Stimulated activated effector memory CD8-positive, alpha-beta T cell treated with anti-CD3 and anti-CD28 coated beads, Interleukin-12 subunit alpha, Interleukin-12 subunit beta, amount 100 ng/mL, for 72 hours (primary cell): ENCODE measurements around the gene CRYBB1.

Experiments used
- ATAC-seq: fragments of 150-1000 bp; cut with Tn5 transposase; 2 replicates; pipeline ENCODE4 v1.10.0; 2021
- DNase-seq, 2 donors: peaks; one replicate each; pipeline ENCODE4 v3.0.0; 2021 to 2022; ENCODE audit warnings: low spot score in 2 of 2
- H3K27ac Mint-ChIP-seq: one replicate; pipeline ENCODE4 v1.8.0; 2022; ENCODE audit warnings: mild to moderate bottlenecking, mixed read lengths
- H3K36me3 Mint-ChIP-seq: one replicate; pipeline ENCODE4 v1.8.0; 2022; ENCODE audit warnings: mild to moderate bottlenecking, mixed read lengths
- H3K4me1 Mint-ChIP-seq: one replicate; pipeline ENCODE4 v1.8.0; 2022; ENCODE audit warnings: mixed read lengths
- H3K4me3 Mint-ChIP-seq: one replicate; pipeline ENCODE4 v1.8.0; 2022; ENCODE audit warnings: mild to moderate bottlenecking, mixed read lengths
- H3K9me3 Mint-ChIP-seq: one replicate; pipeline ENCODE4 v1.8.0; 2022; ENCODE audit warnings: mixed read lengths

The CRYBB1 gene

GRCh38 chr22:26617271-26618199 lies at the start of gene CRYBB1:
Gene CRYBB1, minus strand, starts transcription at chr22:26618027. Its CDS starts 1,708 bp downstream, at chr22:26616319.
- peak; percentile 8 for ATAC-seq
- Mint-ChIP-seq H3K36me3 (peaks cover 6% of the 10 kb centered on the region), H3K4me1 (peaks cover 30% of the 10 kb centered on the region), H3K4me3 (no peak within 1 kb of the TSS), H3K9me3 (no peaks in the 10 kb centered on the region), H3K27ac (peak within 1 kb of the TSS; percentile 72)
- DNase-seq: no peak

- no peaks in the 10 kb centered on the region for H3K9me3 Mint-ChIP-seq
- H3K4me3 Mint-ChIP-seq: no peak overlapping the region
- ATAC-seq: no peak
- H3K4me1 Mint-ChIP-seq: peaks cover 84% of the 10 kb centered on the region
- peaks cover 76% of the 10 kb centered on the region for H3K36me3 Mint-ChIP-seq
- H3K27ac Mint-ChIP-seq: peak overlapping the region; percentile 98
- no peak for DNase-seq
These were observed 49.3 kb upstream of the CRYBB1 start for GRCh38 chr22:26667140-26667539.

DNA sequence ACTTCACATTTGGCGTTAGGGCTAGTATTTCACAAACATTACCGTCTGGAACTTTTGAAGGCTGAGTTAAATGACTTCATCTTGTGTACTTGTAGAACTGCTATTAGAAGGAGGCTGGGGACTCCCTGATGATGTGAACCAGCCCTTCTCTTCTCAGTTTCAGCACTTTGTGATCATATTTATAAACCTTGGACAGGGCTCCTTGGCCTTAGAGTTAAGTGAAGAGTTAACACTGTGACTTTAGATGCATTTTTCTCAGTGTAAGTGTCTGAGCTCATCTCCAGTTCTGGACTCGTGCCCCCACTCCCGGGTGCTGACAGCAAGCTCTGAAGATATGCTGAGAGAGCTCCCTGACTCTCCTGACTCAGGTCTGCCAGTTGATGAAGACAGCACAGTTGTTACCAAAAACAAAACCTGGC lies 48.0 kb upstream of the CRYBB1 start:
- Mint-ChIP-seq H3K9me3 (no peaks in the 10 kb centered on the region), H3K4me1 (peaks cover 81% of the 10 kb centered on the region), H3K4me3 (peak overlapping the region; percentile 74), H3K27ac (peak overlapping the region; percentile 98), H3K36me3 (peaks cover 65% of the 10 kb centered on the region)
- ATAC-seq (peak; percentile 58), DNase-seq (no peak)

DNA sequence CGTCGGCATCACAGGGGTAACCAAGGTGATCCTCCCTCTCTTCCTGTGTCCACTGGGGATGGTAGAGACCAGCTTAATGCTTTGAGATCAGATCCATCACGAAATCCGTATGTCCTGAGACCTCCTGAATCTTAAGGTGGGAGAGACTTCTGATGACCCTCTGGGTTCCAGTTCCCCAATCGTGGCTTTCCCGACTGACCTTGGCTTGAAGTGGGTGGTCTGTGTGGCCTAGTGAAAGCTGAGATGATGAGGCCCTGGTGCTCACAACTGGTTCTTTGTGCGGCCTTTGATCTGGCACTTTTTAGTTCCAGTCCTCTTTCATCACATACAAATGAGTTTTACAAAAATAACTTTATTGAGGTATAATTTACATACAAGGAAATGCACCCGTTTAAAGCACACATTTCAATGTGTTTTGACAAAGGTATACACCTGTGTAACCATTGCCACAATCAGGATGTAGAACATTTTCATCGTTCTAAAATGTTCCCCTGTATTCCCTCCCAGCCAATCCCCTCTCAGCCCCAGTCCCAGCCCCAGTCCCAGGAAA lies 45.6 kb upstream of the CRYBB1 start:
- DNase-seq (no peak), ATAC-seq (no peak)
- no peaks in the 10 kb centered on the region for H3K9me3 Mint-ChIP-seq
- H3K4me1 Mint-ChIP-seq: peaks cover 71% of the 10 kb centered on the region
- H3K27ac Mint-ChIP-seq: peak overlapping the region; percentile 45
- H3K36me3 Mint-ChIP-seq: peaks cover 56% of the 10 kb centered on the region
- no peak overlapping the region for H3K4me3 Mint-ChIP-seq

DNA sequence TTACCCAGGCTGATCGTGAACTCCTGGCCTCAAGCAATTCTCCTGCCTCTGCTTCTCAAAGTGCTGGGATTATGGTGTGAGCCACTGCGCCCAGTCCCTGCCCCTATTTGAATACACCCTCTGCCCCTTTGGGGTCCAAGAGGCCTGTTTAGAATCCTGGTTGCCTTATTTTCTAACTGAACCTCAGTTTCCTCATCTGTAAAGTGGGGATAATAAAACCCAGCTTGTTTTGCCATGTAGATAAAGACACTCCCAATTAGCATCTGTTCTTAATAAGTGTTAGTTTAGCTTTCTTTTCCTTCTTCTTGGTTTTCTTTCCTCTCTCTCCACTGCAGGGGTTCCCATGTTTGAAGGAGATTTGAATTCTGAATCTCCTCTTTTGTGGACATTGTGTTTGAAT lies 44.3 kb upstream of the CRYBB1 start:
- H3K9me3 Mint-ChIP-seq: no peaks in the 10 kb centered on the region
- H3K4me3 Mint-ChIP-seq: no peak overlapping the region
- peak overlapping the region; percentile 54 for H3K27ac Mint-ChIP-seq
- no peak for DNase-seq
- peaks cover 48% of the 10 kb centered on the region for H3K36me3 Mint-ChIP-seq
- H3K4me1 Mint-ChIP-seq: peaks cover 73% of the 10 kb centered on the region
- ATAC-seq: no peak

DNA sequence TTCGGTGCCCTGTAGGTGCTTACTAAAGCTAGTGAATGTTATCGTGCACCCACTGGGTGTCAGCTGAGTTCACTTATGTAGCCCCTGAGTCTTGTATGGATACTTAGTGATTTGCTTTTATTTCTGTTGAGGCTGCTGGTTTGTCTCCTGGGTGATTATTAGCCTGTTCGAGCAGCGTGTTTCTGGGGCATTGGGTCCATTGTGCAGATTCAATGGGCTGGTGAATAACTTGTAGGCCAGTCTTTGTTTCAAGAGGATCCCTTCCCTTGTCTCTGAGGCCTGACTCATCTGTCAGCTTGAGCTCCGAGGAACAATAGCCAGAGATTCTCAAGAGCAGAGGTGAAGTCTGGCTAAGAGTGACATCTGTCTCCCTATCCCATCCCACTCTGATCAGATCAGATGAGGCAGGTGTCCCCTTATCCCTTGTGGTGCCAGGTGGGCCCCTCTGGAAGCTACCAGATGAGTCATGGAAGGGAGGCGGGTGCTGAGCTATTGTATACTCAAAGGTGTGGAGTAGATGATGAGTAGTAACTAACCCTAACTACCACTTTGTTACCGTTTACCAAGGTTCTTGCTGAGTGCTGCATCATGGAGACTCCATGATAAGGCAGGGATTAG lies 43.2 kb upstream of the CRYBB1 start:
- no peak for ATAC-seq
- no peak overlapping the region for H3K27ac Mint-ChIP-seq
- peaks cover 42% of the 10 kb centered on the region for H3K36me3 Mint-ChIP-seq
- no peaks in the 10 kb centered on the region for H3K9me3 Mint-ChIP-seq
- no peak overlapping the region for H3K4me3 Mint-ChIP-seq
- DNase-seq: no peak
- peaks cover 64% of the 10 kb centered on the region for H3K4me1 Mint-ChIP-seq

- ATAC-seq (no peak), DNase-seq (no peak)
- Mint-ChIP-seq H3K4me1 (peaks cover 57% of the 10 kb centered on the region), H3K27ac (no peak overlapping the region), H3K36me3 (peaks cover 36% of the 10 kb centered on the region), H3K4me3 (no peak overlapping the region), H3K9me3 (no peaks in the 10 kb centered on the region)
These were observed 42.5 kb upstream of the CRYBB1 start for GRCh38 chr22:26660356-26660755.

DNA sequence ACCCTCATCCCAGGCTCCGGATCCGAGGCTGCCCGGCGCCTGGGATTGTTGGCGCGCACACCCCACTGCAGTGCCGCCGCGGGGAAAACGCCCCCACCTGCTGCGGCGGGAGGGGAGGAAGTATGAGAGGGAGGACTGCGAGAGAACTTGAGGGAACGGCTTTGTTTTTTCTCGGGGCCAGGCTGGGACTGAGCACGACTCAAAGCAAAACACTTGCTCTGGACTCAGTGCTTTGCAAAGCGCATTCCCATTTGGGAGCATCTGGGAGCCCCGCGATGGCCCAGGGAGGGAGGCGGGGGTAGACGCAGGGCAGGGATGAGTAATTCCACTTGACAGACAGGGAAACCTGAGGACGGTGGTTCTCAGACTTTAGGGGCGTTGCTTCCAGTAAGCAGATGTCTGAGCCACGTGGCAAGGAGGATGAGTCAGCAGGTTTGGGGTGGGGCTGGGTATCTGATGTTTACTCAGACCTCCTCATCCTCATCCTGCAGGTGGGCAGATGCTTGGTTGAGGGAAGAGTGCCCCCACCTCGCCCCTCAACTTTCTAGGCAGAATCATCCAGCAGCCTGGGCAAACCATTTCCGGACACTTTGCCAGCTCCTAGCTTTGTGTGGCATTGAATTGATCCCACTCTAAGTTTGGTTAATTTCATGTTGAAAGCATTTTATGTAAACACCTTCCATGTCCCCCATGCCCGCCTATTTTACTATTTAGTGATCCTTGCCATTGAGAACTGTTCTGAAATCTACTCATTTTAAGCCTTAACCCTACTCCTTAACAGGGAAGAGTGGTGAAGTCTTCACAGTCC lies 41.0 kb upstream of the CRYBB1 start:
- H3K27ac Mint-ChIP-seq: peak overlapping the region; percentile 90
- DNase-seq (peak; percentile 60 to 93), ATAC-seq (peak; percentile 92)
- H3K4me1 Mint-ChIP-seq: peaks cover 43% of the 10 kb centered on the region
- H3K4me3 Mint-ChIP-seq: peak overlapping the region; percentile 88
- H3K9me3 Mint-ChIP-seq: no peaks in the 10 kb centered on the region
- peaks cover 21% of the 10 kb centered on the region for H3K36me3 Mint-ChIP-seq

GRCh38 chr22:26658161-26658560 lies 40.3 kb upstream of the CRYBB1 start:
- H3K9me3 Mint-ChIP-seq: no peaks in the 10 kb centered on the region
- H3K4me1 Mint-ChIP-seq: peaks cover 43% of the 10 kb centered on the region
- peak overlapping the region; percentile 88 for H3K4me3 Mint-ChIP-seq
- H3K36me3 Mint-ChIP-seq: peaks cover 14% of the 10 kb centered on the region
- ATAC-seq (peak; percentile 38), DNase-seq (no peak)
- H3K27ac Mint-ChIP-seq: peak overlapping the region; percentile 90

- Mint-ChIP-seq H3K36me3 (peaks cover 12% of the 10 kb centered on the region), H3K27ac (peak within 1 kb of the TSS; percentile 90), H3K9me3 (no peaks in the 10 kb centered on the region), H3K4me3 (peak within 1 kb of the TSS; percentile 88), H3K4me1 (peaks cover 36% of the 10 kb centered on the region)
- DNase-seq (peak; percentile 56 to 85), ATAC-seq (peak; percentile 87)
These were observed 39.3 kb upstream of the CRYBB1 start, which contains the start of gene MIAT for GRCh38 chr22:26656891-26657851. Gene MIAT, plus strand, starts transcription at chr22:26657588.

GRCh38 chr22:26651815-26652214 lies 34.0 kb upstream of the CRYBB1 start:
- ATAC-seq: no peak
- H3K27ac Mint-ChIP-seq: no peak overlapping the region
- peaks cover 49% of the 10 kb centered on the region for H3K4me1 Mint-ChIP-seq
- no peak for DNase-seq
- no peaks in the 10 kb centered on the region for H3K36me3 Mint-ChIP-seq
- no peaks in the 10 kb centered on the region for H3K9me3 Mint-ChIP-seq
- no peak overlapping the region for H3K4me3 Mint-ChIP-seq

DNA sequence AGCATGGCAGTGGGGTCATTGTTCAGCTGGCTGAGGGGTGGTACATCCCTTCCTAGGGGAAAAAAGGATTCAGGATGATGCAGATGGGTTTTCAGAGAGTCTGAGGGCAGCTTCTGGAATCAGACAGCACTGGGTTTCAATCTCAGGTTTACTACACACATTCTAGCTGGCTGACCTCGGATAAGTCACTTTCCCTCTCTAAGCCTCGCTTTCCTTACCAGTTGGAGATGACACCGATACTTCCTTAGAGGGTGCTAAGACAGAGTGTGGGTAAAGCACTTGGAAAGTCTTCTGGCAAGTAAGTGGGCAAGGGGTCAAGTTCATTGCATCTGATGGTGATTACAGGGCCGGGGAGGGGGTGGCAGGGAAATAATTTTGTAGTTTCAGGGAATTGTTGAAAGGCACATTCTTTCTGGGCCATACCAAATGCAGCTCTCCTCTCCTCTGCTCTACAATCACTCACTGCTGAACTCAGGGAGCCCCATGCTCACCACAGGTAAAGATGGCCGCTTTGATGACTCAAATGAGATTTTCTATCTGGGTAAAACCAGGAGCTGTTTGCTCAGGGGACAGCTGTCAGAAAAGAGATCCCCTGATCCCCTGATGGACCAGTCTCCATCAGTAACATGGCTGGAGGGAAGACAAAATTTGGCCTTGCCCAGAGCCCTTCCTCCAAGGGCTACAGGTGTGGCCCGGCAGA lies 33.0 kb upstream of the CRYBB1 start:
- ATAC-seq (peak; percentile 84), DNase-seq (no peak)
- peak overlapping the region; percentile 17 for H3K4me3 Mint-ChIP-seq
- H3K9me3 Mint-ChIP-seq: no peaks in the 10 kb centered on the region
- H3K36me3 Mint-ChIP-seq: no peaks in the 10 kb centered on the region
- no peak overlapping the region for H3K27ac Mint-ChIP-seq
- peaks cover 59% of the 10 kb centered on the region for H3K4me1 Mint-ChIP-seq

GRCh38 chr22:26648528-26649388 lies 30.9 kb upstream of the CRYBB1 start:
- no peak for DNase-seq
- ATAC-seq: no peak
- peak overlapping the region; percentile 0 for H3K27ac Mint-ChIP-seq
- no peaks in the 10 kb centered on the region for H3K9me3 Mint-ChIP-seq
- H3K36me3 Mint-ChIP-seq: peaks cover 4% of the 10 kb centered on the region
- H3K4me1 Mint-ChIP-seq: peaks cover 80% of the 10 kb centered on the region
- H3K4me3 Mint-ChIP-seq: peak overlapping the region; percentile 72
